Gastroesophageal sphincter (tissue), 4 donors: ENCODE results near the gene RNF114. TPM values are rescaled to one million over a fixed set of nuclear protein-coding genes. Genes with fewer than 3 reads are reported as not detected.

Experiments used
- ATAC-seq: fragments of 150-250 bp; one replicate; pipeline ENCODE4 v1.9.1; 2016; ENCODE audit warnings: mild to moderate bottlenecking, moderate library complexity
- H3K27ac ChIP-seq, 4 donors: fragments of 200-600 bp; sonication (generic) in 3 of 4; 1 replicate in 3 of 4; 2 replicates in 1 of 4; pipeline ENCODE4 v1.5.1; 2016 to 2019
- H3K27me3 ChIP-seq: fragments of 200-600 bp; sonication (generic); one replicate; pipeline ENCODE4 v1.5.1; 2019
- H3K36me3 ChIP-seq, 2 donors: fragments of 200-600 bp; sonication (generic); one replicate each; pipeline ENCODE4 v1.5.1; 2019; ENCODE audit warnings: control low read depth in 1 of 2
- H3K4me1 ChIP-seq, 3 donors: fragments of 200-600 bp; sonication (generic); 1 replicate in 2 of 3; 2 replicates in 1 of 3; pipeline ENCODE4 v1.5.1; 2016 to 2019; ENCODE audit warnings: control low read depth in 2 of 3
- H3K4me3 ChIP-seq, 2 donors: fragments of 200-600 bp; sonication (generic); one replicate each; pipeline ENCODE4 v1.5.1; 2019; ENCODE audit warnings: mild to moderate bottlenecking in 1 of 2, moderate library complexity in 1 of 2
- H3K9me3 ChIP-seq, 3 donors: fragments of 200-600 bp; sonication (generic); one replicate each; pipeline ENCODE4 v1.5.1; 2017 to 2019; ENCODE audit warnings: control low read depth in 2 of 3
- CTCF ChIP-seq, 4 experiments: fragments of 200-600 bp in 2 of 4; fragments of 450-650 bp in 2 of 4; sonication (generic) in 1 of 4; IDR thresholded peaks; one replicate each; pipeline ENCODE4 v1.5.1; 2017 to 2019; ENCODE audit warnings: antibody characterized with exemption in 4 of 4, mild to moderate bottlenecking in 2 of 4, moderate library complexity in 2 of 4
- EP300 ChIP-seq: sonication (generic); formaldehyde crosslinking; IDR thresholded peaks from one replicate; pipeline ENCODE4 v1.6.1; 2017; ENCODE audit warnings: antibody characterized with exemption, mild to moderate bottlenecking
- POLR2A ChIP-seq, 2 donors: fragments of 450-650 bp; IDR thresholded peaks; one replicate each; pipeline ENCODE4 v1.6.1; 2017; ENCODE audit warnings: antibody characterized with exemption in 2 of 2, mild to moderate bottlenecking in 2 of 2, moderate library complexity in 1 of 2
- POLR2AphosphoS5 ChIP-seq: sonication (generic); formaldehyde crosslinking; IDR thresholded peaks from one replicate; pipeline ENCODE4 v1.6.1; 2017; ENCODE audit warnings: antibody characterized with exemption
- WGBS, 2 donors: methylation state at CpG; one replicate each; pipeline ENCODE4 v1.1.5; 2018; ENCODE audit warnings: low coverage in 1 of 2; 5-methylcytosine and 5-hydroxymethylcytosine counted together
- total RNA-seq, 4 donors: library from RNA; depleted of rRNA; stranded (reverse); fragments of >200 nt; gene quantifications; one replicate each; pipeline ENCODE4 v1.1.0, GENCODE V29; 2016

RNF114 gene
- total RNA-seq, 4 donors from 2014 or later, result 80.3 to 109 (median 101) TPM

GRCh38 chr20:49966861-49967260 is 30.7 kb downstream of the RNF114 start:
- Histone ChIP-seq H3K9me3 (no peaks in the 10 kb centered on the region), H3K4me1 (no peaks in the 10 kb centered on the region), H3K27ac (no peak overlapping the region), H3K27me3 (no peaks in the 10 kb centered on the region), H3K4me3 (no peak overlapping the region), H3K36me3 (peaks cover 0 to 28% of the 10 kb centered on the region in 2 donors)
- ATAC-seq, result no peak
- no peak for TF ChIP-seq POLR2A (IDR thresholded peaks at IDR 0.05)
- no peak for TF ChIP-seq EP300
- no peak for TF ChIP-seq CTCF (IDR thresholded peaks at IDR 0.05)
- TF ChIP-seq POLR2AphosphoS5, result no peak
- 100% methylated on average over 1 to 2 of the region's 2 CpGs for WGBS, 2 donors

- H3K36me3 ChIP-seq, result peaks cover 0 to 12% of the 10 kb centered on the region in 2 donors
- no peaks in the 10 kb centered on the region for H3K4me1 ChIP-seq
- H3K27ac ChIP-seq, result peak overlapping the region in 1 of 4 donors; percentile 10
- TF ChIP-seq EP300 (no peak), POLR2A (IDR thresholded peaks at IDR 0.05) (no peak), CTCF (IDR thresholded peaks at IDR 0.05) (no peak), POLR2AphosphoS5 (no peak)
- ATAC-seq, result no peak
- no peaks in the 10 kb centered on the region for H3K9me3 ChIP-seq
- no peaks in the 10 kb centered on the region for H3K27me3 ChIP-seq
- WGBS, 2 donors, result 39 to 83% methylated on average over 3 of the region's 3 CpGs
- no peak overlapping the region for H3K4me3 ChIP-seq
These were observed 33.0 kb downstream of the RNF114 start for GRCh38 chr20:49969234-49969633.

- no peak for TF ChIP-seq POLR2A (IDR thresholded peaks at IDR 0.05)
- TF ChIP-seq EP300, result no peak
- TF ChIP-seq POLR2AphosphoS5, result no peak
- TF ChIP-seq CTCF (IDR thresholded peaks at IDR 0.05), result no peak
- no peaks in the 10 kb centered on the region for H3K9me3 ChIP-seq
- 0 to 59% methylated on average over 1 to 3 of the region's 5 CpGs for WGBS, 2 donors
- H3K36me3 ChIP-seq, result peaks cover 0 to 7% of the 10 kb centered on the region in 2 donors
- no peaks in the 10 kb centered on the region for H3K4me1 ChIP-seq
- no peak overlapping the region for H3K4me3 ChIP-seq
- no peaks in the 10 kb centered on the region for H3K27me3 ChIP-seq
- peak overlapping the region in 1 of 4 donors; percentile 10 for H3K27ac ChIP-seq
- ATAC-seq, result no peak
These were observed 33.7 kb downstream of the RNF114 start for GRCh38 chr20:49969946-49970345.

DNA sequence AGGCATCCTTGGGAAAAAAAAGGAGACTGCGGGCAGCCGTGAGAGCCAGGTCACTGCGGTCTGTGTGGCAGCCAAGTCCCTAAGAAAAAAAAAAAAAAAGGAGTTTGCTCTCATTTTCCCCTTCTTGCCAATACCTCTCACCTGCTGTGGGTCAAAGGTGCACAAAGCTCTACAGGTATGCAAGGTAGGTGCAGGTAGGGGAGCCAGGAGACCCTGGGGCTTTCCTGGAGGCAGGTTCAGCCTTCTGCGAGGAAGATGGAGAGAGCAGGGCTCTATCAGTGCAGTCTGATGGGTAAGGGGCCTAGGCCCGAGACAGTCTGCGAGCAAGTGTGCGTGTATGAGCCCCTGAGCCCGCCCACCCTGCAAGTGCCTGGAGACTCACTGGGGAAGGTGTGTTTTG is 34.3 kb downstream of the RNF114 start:
- Histone ChIP-seq H3K4me3 (no peak overlapping the region), H3K4me1 (no peaks in the 10 kb centered on the region), H3K9me3 (no peaks in the 10 kb centered on the region), H3K36me3 (peaks cover 0 to 1% of the 10 kb centered on the region in 2 donors), H3K27me3 (no peaks in the 10 kb centered on the region), H3K27ac (no peak overlapping the region)
- TF ChIP-seq CTCF (IDR thresholded peaks at IDR 0.05), result no peak
- no peak for TF ChIP-seq POLR2AphosphoS5
- no peak for TF ChIP-seq EP300
- TF ChIP-seq POLR2A (IDR thresholded peaks at IDR 0.05), result no peak
- 93% methylated on average over 3 of the region's 8 CpGs; no CpG with 5 or more reads in 1 of the 2 donors for WGBS, 2 donors
- ATAC-seq, result no peak

DNA sequence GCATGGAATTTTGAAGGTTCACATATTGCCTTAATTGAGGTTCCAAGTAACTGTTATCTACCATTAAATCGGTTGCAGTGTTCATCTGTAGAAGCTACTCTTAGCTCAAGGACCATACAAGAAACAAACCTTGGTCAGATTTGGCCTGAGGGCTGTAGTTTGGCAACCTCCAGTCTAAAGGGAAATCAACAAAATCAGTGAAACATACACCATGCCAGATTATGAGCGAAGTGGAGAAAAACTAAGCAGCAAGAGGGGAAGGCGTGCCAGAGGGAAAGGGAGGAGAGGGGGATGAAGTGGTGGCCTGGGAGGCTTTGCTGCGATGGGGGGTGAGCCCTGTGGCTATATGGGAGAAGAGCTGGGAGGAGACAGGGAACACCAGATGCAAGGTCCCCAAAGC is 37.8 kb downstream of the RNF114 start:
- 53 to 72% methylated on average over 3 to 4 of the region's 4 CpGs for WGBS, 2 donors
- peaks cover 0 to 3% (median 0%) of the 10 kb centered on the region in 3 donors for H3K4me1 ChIP-seq
- H3K36me3 ChIP-seq, result no peaks in the 10 kb centered on the region
- TF ChIP-seq POLR2AphosphoS5, result no peak
- no peak for TF ChIP-seq EP300
- no peak for TF ChIP-seq POLR2A (IDR thresholded peaks at IDR 0.05)
- no peak for TF ChIP-seq CTCF (IDR thresholded peaks at IDR 0.05)
- no peak for ATAC-seq
- no peak overlapping the region for H3K4me3 ChIP-seq
- H3K27ac ChIP-seq, result no peak overlapping the region
- H3K9me3 ChIP-seq, result no peaks in the 10 kb centered on the region
- no peaks in the 10 kb centered on the region for H3K27me3 ChIP-seq
